Measurements from ENCODE around the gene FPGS. TPM values are rescaled to one million over a fixed set of nuclear protein-coding genes. Genes with fewer than 3 reads are reported as not detected.
"Not testable (repeated sequence)": the region's sequence is repeated elsewhere in the genome, so short reads cannot be mapped to it uniquely, and the experiment has no call there.

Gene FPGS
- total RNA-seq, 1 experiment from 2014 or later, result 84.9 TPM

- H3K27me3 ChIP-seq (ENCODE audit: control insufficient read depth, insufficient read depth, low read length); H3K4me3 ChIP-seq (ENCODE audit: insufficient read depth, low read depth, low read length); DNase-seq; H3K36me3 ChIP-seq (replicated peaks; ENCODE audit: control insufficient read depth, insufficient read depth, low read length): not testable (repeated sequence)
These were observed 42.9 kb downstream of the FPGS start for GRCh38 chr9:127845619-127846018.

- H3K4me3 ChIP-seq (ENCODE audit: insufficient read depth, low read depth, low read length), result no peak overlapping the region
- H3K27me3 ChIP-seq (ENCODE audit: control insufficient read depth, insufficient read depth, low read length), result no peaks in the 10 kb centered on the region
- no peaks in the 10 kb centered on the region for H3K36me3 ChIP-seq (replicated peaks; ENCODE audit: control insufficient read depth, insufficient read depth, low read length)
- DNase-seq, result no peak
These were observed 43.9 kb downstream of the FPGS start for GRCh38 chr9:127846443-127847177.

- no peak for DNase-seq
- Histone ChIP-seq H3K36me3 (replicated peaks; ENCODE audit: control insufficient read depth, insufficient read depth, low read length) (no peaks in the 10 kb centered on the region), H3K4me3 (ENCODE audit: insufficient read depth, low read depth, low read length) (no peak overlapping the region), H3K27me3 (ENCODE audit: control insufficient read depth, insufficient read depth, low read length) (no peaks in the 10 kb centered on the region)
These were observed 44.5 kb downstream of the FPGS start for GRCh38 chr9:127847178-127847510.

GRCh38 chr9:127847833-127848755 is 45.4 kb downstream of the FPGS start:
- Histone ChIP-seq H3K4me3 (ENCODE audit: insufficient read depth, low read depth, low read length) (no peak overlapping the region), H3K36me3 (replicated peaks; ENCODE audit: control insufficient read depth, insufficient read depth, low read length) (no peaks in the 10 kb centered on the region), H3K27me3 (ENCODE audit: control insufficient read depth, insufficient read depth, low read length) (no peaks in the 10 kb centered on the region)
- DNase-seq, result no peak

GRCh38 chr9:127848756-127849504 is 46.2 kb downstream of the FPGS start:
- no peaks in the 10 kb centered on the region for H3K27me3 ChIP-seq (ENCODE audit: control insufficient read depth, insufficient read depth, low read length)
- H3K4me3 ChIP-seq (ENCODE audit: insufficient read depth, low read depth, low read length), result no peak overlapping the region
- H3K36me3 ChIP-seq (replicated peaks; ENCODE audit: control insufficient read depth, insufficient read depth, low read length), result no peaks in the 10 kb centered on the region
- DNase-seq, result no peak

GRCh38 chr9:127850286-127850830 is 47.7 kb downstream of the FPGS start:
- Histone ChIP-seq H3K27me3 (ENCODE audit: control insufficient read depth, insufficient read depth, low read length) (no peaks in the 10 kb centered on the region), H3K4me3 (ENCODE audit: insufficient read depth, low read depth, low read length) (no peak overlapping the region), H3K36me3 (replicated peaks; ENCODE audit: control insufficient read depth, insufficient read depth, low read length) (no peaks in the 10 kb centered on the region)
- no peak for DNase-seq

- Histone ChIP-seq H3K36me3 (replicated peaks; ENCODE audit: control insufficient read depth, insufficient read depth, low read length) (no peaks in the 10 kb centered on the region), H3K27me3 (ENCODE audit: control insufficient read depth, insufficient read depth, low read length) (no peaks in the 10 kb centered on the region), H3K4me3 (ENCODE audit: insufficient read depth, low read depth, low read length) (no peak overlapping the region)
- no peak for DNase-seq
These were observed 50.1 kb downstream of the FPGS start for GRCh38 chr9:127852829-127853228.

GRCh38 chr9:127853312-127854183 is 50.9 kb downstream of the FPGS start:
- Histone ChIP-seq H3K36me3 (replicated peaks; ENCODE audit: control insufficient read depth, insufficient read depth, low read length) (no peaks in the 10 kb centered on the region), H3K4me3 (ENCODE audit: insufficient read depth, low read depth, low read length) (peak overlapping the region; percentile 10; the same call in 1 of the 2 replicates), H3K27me3 (ENCODE audit: control insufficient read depth, insufficient read depth, low read length) (no peaks in the 10 kb centered on the region)
- no peak for DNase-seq

GRCh38 chr9:127854184-127854806 is 51.6 kb downstream of the FPGS start, which contains the start of gene ENG:
TSS of gene ENG (minus strand) at chr9:127854658. CDS start at chr9:127854355, 303 bp downstream.
- DNase-seq, result peak; percentile 86
- H3K4me3 ChIP-seq (ENCODE audit: insufficient read depth, low read depth, low read length), result peak within 1 kb of the TSS; percentile 10; the same call in 1 of the 2 replicates

GRCh38 chr9:127854960-127855359 is 52.3 kb downstream of the FPGS start:
- DNase-seq, result no peak
- Histone ChIP-seq H3K27me3 (ENCODE audit: control insufficient read depth, insufficient read depth, low read length) (no peaks in the 10 kb centered on the region), H3K4me3 (ENCODE audit: insufficient read depth, low read depth, low read length) (no peak overlapping the region), H3K36me3 (replicated peaks; ENCODE audit: control insufficient read depth, insufficient read depth, low read length) (no peaks in the 10 kb centered on the region)

More at GRCh38 chr9:127854184-127854806, 51.6 kb downstream of the FPGS start, which contains the start of gene ENG:
- Histone ChIP-seq H3K36me3 (replicated peaks; ENCODE audit: control insufficient read depth, insufficient read depth, low read length) (no peaks in the 10 kb centered on the region), H3K27me3 (ENCODE audit: control insufficient read depth, insufficient read depth, low read length) (no peaks in the 10 kb centered on the region)

GRCh38 chr9:127855522-127855921 is 52.8 kb downstream of the FPGS start:
- no peaks in the 10 kb centered on the region for H3K36me3 ChIP-seq (replicated peaks; ENCODE audit: control insufficient read depth, insufficient read depth, low read length)
- DNase-seq, result no peak
- no peaks in the 10 kb centered on the region for H3K27me3 ChIP-seq (ENCODE audit: control insufficient read depth, insufficient read depth, low read length)
- no peak overlapping the region for H3K4me3 ChIP-seq (ENCODE audit: insufficient read depth, low read depth, low read length)

GRCh38 chr9:127856094-127856728 is 53.5 kb downstream of the FPGS start:
- Histone ChIP-seq H3K4me3 (ENCODE audit: insufficient read depth, low read depth, low read length) (no peak overlapping the region), H3K36me3 (replicated peaks; ENCODE audit: control insufficient read depth, insufficient read depth, low read length) (no peaks in the 10 kb centered on the region), H3K27me3 (ENCODE audit: control insufficient read depth, insufficient read depth, low read length) (no peaks in the 10 kb centered on the region)
- DNase-seq, result no peak

GRCh38 chr9:127856729-127857116 is 54.0 kb downstream of the FPGS start:
- no peak overlapping the region for H3K4me3 ChIP-seq (ENCODE audit: insufficient read depth, low read depth, low read length)
- no peaks in the 10 kb centered on the region for H3K36me3 ChIP-seq (replicated peaks; ENCODE audit: control insufficient read depth, insufficient read depth, low read length)
- DNase-seq, result no peak
- no peaks in the 10 kb centered on the region for H3K27me3 ChIP-seq (ENCODE audit: control insufficient read depth, insufficient read depth, low read length)

Measured in H7 (cell line).